Right atrium auricular region (tissue), 2 donors: ENCODE measurements around the gene IGF2R. TPM values are rescaled to one million over a fixed set of nuclear protein-coding genes. Genes with fewer than 3 reads are reported as not detected.

Experiments used
- DNase-seq: peaks from one replicate; pipeline ENCODE4 v3.0.0-alpha.2; 2019; ENCODE audit warnings: low spot score
- H3K27ac ChIP-seq, 2 donors: fragments of 200-600 bp; sonication (generic); 1 replicate in 1 of 2; 2 replicates in 1 of 2; pipeline ENCODE4 v1.5.1; 2016 to 2019
- H3K27me3 ChIP-seq, 2 donors: fragments of 200-600 bp; sonication (generic); one replicate each; pipeline versions ENCODE4 v1.5.1 to v1.6.0; 2017 to 2019
- H3K36me3 ChIP-seq: fragments of 200-600 bp; sonication (generic); one replicate; pipeline ENCODE4 v1.5.1; 2016
- H3K4me1 ChIP-seq, 2 donors: fragments of 200-600 bp; sonication (generic); one replicate each; pipeline versions ENCODE4 v1.5.1 to v1.6.0; 2017 to 2019
- H3K4me3 ChIP-seq, 2 donors: fragments of 200-600 bp; sonication (generic); 1 replicate in 1 of 2; 2 replicates in 1 of 2; pipeline ENCODE4 v1.5.1; 2017 to 2019; ENCODE audit warnings: mild to moderate bottlenecking in 1 of 2, moderate library complexity in 1 of 2
- H3K9me3 ChIP-seq, 2 donors: fragments of 200-600 bp; sonication (generic); one replicate each; pipeline ENCODE4 v1.5.1; 2019
- total RNA-seq, 2 donors: library from RNA; depleted of rRNA; stranded (reverse); fragments of >200 nt; gene quantifications; one replicate each; pipeline ENCODE4 v1.1.0, GENCODE V29; 2016
- TF ChIP-seq, protein P1 (sequence below), 2 donors: fragments of 200-600 bp; sonication (generic); IDR thresholded peaks; one replicate each; pipeline ENCODE4 v1.5.1; 2019; ENCODE audit warnings: antibody characterized with exemption in 2 of 2

Gene IGF2R
- total RNA-seq, 2 donors from 2014 or later = 47.9 to 48.9 TPM

- H3K36me3 ChIP-seq = no peaks in the 10 kb centered on the region
- no peak for DNase-seq
- H3K27me3 ChIP-seq = no peaks in the 10 kb centered on the region
- H3K4me1 ChIP-seq = peaks cover 0 to 61% of the 10 kb centered on the region in 2 donors
- no peak overlapping the region for H3K27ac ChIP-seq
- TF ChIP-seq, protein P1, sequence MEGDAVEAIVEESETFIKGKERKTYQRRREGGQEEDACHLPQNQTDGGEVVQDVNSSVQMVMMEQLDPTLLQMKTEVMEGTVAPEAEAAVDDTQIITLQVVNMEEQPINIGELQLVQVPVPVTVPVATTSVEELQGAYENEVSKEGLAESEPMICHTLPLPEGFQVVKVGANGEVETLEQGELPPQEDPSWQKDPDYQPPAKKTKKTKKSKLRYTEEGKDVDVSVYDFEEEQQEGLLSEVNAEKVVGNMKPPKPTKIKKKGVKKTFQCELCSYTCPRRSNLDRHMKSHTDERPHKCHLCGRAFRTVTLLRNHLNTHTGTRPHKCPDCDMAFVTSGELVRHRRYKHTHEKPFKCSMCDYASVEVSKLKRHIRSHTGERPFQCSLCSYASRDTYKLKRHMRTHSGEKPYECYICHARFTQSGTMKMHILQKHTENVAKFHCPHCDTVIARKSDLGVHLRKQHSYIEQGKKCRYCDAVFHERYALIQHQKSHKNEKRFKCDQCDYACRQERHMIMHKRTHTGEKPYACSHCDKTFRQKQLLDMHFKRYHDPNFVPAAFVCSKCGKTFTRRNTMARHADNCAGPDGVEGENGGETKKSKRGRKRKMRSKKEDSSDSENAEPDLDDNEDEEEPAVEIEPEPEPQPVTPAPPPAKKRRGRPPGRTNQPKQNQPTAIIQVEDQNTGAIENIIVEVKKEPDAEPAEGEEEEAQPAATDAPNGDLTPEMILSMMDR (IDR thresholded peaks at IDR 0.05) = no peak
- no peak overlapping the region for H3K4me3 ChIP-seq
- H3K9me3 ChIP-seq = no peaks in the 10 kb centered on the region
Observed at GRCh38 chr6:159988983-159989454, 20.1 kb downstream of the IGF2R start.

DNA sequence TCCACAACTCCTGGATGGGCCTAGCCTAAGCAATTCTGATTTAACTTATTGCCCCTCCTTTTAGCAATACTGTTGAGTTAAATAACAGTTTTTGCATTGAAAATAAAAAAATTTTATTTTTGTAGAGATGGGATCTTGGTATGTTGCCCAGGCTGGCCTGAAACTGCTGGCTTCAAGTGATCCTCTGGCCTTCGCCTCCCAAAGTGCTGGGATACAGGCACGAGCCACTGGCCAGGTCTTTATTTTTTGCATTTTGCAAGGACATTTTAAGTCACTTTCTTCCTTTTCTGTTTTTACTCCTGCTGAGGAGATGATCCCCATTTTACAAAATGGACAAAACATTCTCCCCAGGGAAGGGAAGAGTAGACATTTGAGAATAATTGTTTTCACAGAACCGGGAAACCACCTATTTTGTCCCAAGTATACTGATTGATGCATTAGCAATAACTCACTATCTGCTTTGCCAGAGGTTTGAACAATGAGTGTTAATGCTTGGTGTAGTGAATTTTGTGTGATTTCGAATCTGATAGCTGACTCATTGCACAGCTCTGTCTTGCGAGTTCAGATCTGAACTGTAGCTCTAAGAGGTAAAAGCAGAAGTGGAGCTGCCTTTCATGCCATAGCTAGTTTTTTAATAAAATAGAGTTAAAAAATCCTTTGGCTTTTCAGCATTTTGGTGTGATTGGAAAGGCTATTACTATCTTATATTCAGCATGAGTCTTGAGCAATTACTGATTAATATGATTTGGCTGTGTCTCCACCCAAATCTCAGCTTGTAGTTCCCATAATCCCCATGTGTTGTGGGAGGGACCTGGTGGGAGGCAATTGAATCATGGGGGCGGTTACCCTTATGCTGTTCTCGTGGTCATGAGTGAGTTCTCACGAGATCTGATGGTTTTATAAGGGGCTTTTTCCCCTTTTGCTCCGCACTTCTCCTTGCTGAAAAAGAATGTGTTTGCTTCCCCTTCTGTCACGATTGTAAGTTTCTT is 20.9 kb downstream of the IGF2R start:
- Histone ChIP-seq H3K4me1 (peaks cover 0 to 54% of the 10 kb centered on the region in 2 donors), H3K27me3 (no peaks in the 10 kb centered on the region), H3K4me3 (no peak overlapping the region), H3K27ac (no peak overlapping the region), H3K36me3 (no peaks in the 10 kb centered on the region), H3K9me3 (no peaks in the 10 kb centered on the region)
- no peak for DNase-seq
- TF ChIP-seq, protein P1 (IDR thresholded peaks at IDR 0.05) = no peak

DNA sequence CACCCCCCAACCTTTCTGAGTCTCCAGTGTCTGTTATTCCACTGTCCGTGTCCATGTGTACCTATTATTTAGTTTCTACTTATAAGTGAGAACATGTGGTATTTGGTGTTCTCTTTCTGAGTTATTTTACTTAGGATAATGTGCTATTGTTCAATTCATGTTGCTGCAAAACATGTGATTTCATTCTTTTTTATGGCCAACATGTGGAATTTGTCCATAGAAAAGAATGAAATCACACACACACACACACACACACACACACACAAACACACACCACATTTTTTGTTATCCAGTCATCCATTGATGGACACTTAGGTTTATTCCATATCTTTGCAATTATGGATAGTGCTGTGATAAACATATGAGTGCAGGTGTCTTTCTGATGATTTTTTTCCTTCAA is 23.5 kb downstream of the IGF2R start:
- H3K4me1 ChIP-seq = peaks cover 0 to 35% of the 10 kb centered on the region in 2 donors
- H3K27me3 ChIP-seq = no peaks in the 10 kb centered on the region
- no peaks in the 10 kb centered on the region for H3K36me3 ChIP-seq
- no peak overlapping the region for H3K27ac ChIP-seq
- TF ChIP-seq, protein P1 (IDR thresholded peaks at IDR 0.05) = no peak
- no peak for DNase-seq
- H3K4me3 ChIP-seq = no peak overlapping the region
- peaks cover 0 to 6% of the 10 kb centered on the region in 2 donors for H3K9me3 ChIP-seq

- no peaks in the 10 kb centered on the region for H3K27me3 ChIP-seq
- no peak overlapping the region for H3K27ac ChIP-seq
- H3K4me1 ChIP-seq = peaks cover 0 to 9% of the 10 kb centered on the region in 2 donors
- peaks cover 0 to 6% of the 10 kb centered on the region in 2 donors for H3K9me3 ChIP-seq
- TF ChIP-seq, protein P1 (IDR thresholded peaks at IDR 0.05) = no peak
- no peak overlapping the region for H3K4me3 ChIP-seq
- no peak for DNase-seq
- H3K36me3 ChIP-seq = no peaks in the 10 kb centered on the region
Observed at GRCh38 chr6:159995405-159995804, 26.5 kb downstream of the IGF2R start.

- H3K4me3 ChIP-seq = no peak overlapping the region
- TF ChIP-seq, protein P1 (IDR thresholded peaks at IDR 0.05) = no peak
- H3K36me3 ChIP-seq = no peaks in the 10 kb centered on the region
- peaks cover 0 to 9% of the 10 kb centered on the region in 2 donors for H3K4me1 ChIP-seq
- H3K27me3 ChIP-seq = no peaks in the 10 kb centered on the region
- no peak overlapping the region for H3K27ac ChIP-seq
- DNase-seq = no peak
- H3K9me3 ChIP-seq = peaks cover 0 to 6% of the 10 kb centered on the region in 2 donors
Observed at GRCh38 chr6:159996087-159996622, 27.3 kb downstream of the IGF2R start.
